HepG2 (cell line): Measurements from ENCODE around the gene PIF1. TPM values are rescaled to one million over a fixed set of nuclear protein-coding genes. Genes with fewer than 3 reads are reported as not detected.
A peak's percentile ranks its signal among the peaks of the same experiment; 100 is the strongest.

ENCODE experiments used
- ATAC-seq: fragments of 200-7000 bp; cut with Tn5 transposase; 3 replicates; pipeline ENCODE4 v1.9.1; 2020; ENCODE audit warnings: mild to moderate bottlenecking, moderate library complexity
- BruUV-seq: library from RNA; stranded (reverse); fragments of 400-500 nt; replicated peaks from 2 replicates; lab custom pipeline; 2021; lab: Mats Ljungman, UMichigan
- CTCF ChIA-PET: fragments of 300-600 bp; formaldehyde crosslinking; extraction: SDS; loops from one replicate; lab custom pipeline; 2021; ENCODE audit warnings: low total read pairs, inconsistent platforms, low intra/inter-chr PET ratio; lab: Yijun Ruan, JAX
- POLR2A ChIA-PET: fragments of 350-600 bp; sonication (Branson Sonifier 250); formaldehyde crosslinking; loops from one replicate; lab custom pipeline; 2020; ENCODE audit warnings: antibody characterized with exemption, inconsistent platforms; lab: Yijun Ruan, JAX
- DNase-seq: peaks from one replicate; pipeline ENCODE4 v3.0.0-alpha.2; 2015; ENCODE audit warnings: low spot score
- FAIRE-seq: peaks from 3 replicates; lab custom pipeline; 2011; peaks lifted over from hg19 to GRCh38; lab: Jason Lieb, UNC
- H2AFZ ChIP-seq: one replicate; pipeline ENCODE4 v1.6.1; 2011; ENCODE audit warnings: low read length, inconsistent platforms
- H3K27ac ChIP-seq: fragments of 300-600 bp; 3 replicates; pipeline ENCODE4 v1.8.0; 2011; ENCODE audit warnings: mixed run types, mild to moderate bottlenecking, mixed read lengths, low read length, inconsistent platforms; ENCODE audit not compliant: insufficient read depth; ENCODE audit errors: extremely low read length
- H3K27me3 ChIP-seq, 2 experiments: fragments of 200-600 bp in 1 of 2; 2 replicates in 1 of 2; 3 replicates in 1 of 2; pipeline versions ENCODE4 v1.6.0 to v1.8.0; 2011; ENCODE audit warnings: low read length in 2 of 2, mild to moderate bottlenecking in 2 of 2, moderate library complexity in 2 of 2, inconsistent platforms in 1 of 2; ENCODE audit not compliant: insufficient read depth in 2 of 2, control insufficient read depth in 1 of 2
- H3K36me3 ChIP-seq, 2 experiments: fragments of 200-600 bp in 1 of 2; replicated peaks in 1 of 2; 2 replicates in 1 of 2; 3 replicates in 1 of 2; pipeline versions ENCODE4 v1.5.1 to v1.8.0; 2011; ENCODE audit warnings: low read length in 2 of 2, inconsistent platforms in 1 of 2; ENCODE audit not compliant: insufficient read depth in 2 of 2, control insufficient read depth in 1 of 2
- H3K4me1 ChIP-seq: 2 replicates; pipeline ENCODE4 v1.5.1; 2012; ENCODE audit warnings: low read length, inconsistent platforms; ENCODE audit not compliant: insufficient read depth
- H3K4me2 ChIP-seq: 2 replicates; pipeline ENCODE4 v1.6.0; 2011; ENCODE audit warnings: low read depth, low read length, inconsistent platforms
- H3K4me3 ChIP-seq, 3 experiments: fragments of 200-600 bp in 1 of 3; sonication (generic), shearing (Covaris generic) in 1 of 3; replicated peaks in 1 of 3; 2 replicates each; pipeline ENCODE4 v1.5.1; 2011 to 2016; ENCODE audit warnings: low read length in 3 of 3, inconsistent platforms in 2 of 3, low read depth in 2 of 3, mild to moderate bottlenecking in 2 of 3, control low read depth in 1 of 3, mixed read lengths in 1 of 3; ENCODE audit not compliant: insufficient read depth in 1 of 3
- H3K79me2 ChIP-seq: one replicate; pipeline ENCODE4 v1.6.1; 2011; ENCODE audit warnings: low read length, inconsistent platforms; ENCODE audit not compliant: insufficient read depth
- H3K9ac ChIP-seq: 2 replicates; pipeline ENCODE4 v1.6.0; 2011; ENCODE audit warnings: mild to moderate bottlenecking, low read depth, low read length, inconsistent platforms; ENCODE audit not compliant: insufficient read depth
- H3K9me3 ChIP-seq: 2 replicates; pipeline ENCODE4 v1.5.1; 2012; ENCODE audit warnings: mild to moderate bottlenecking, low read length
- H4K20me1 ChIP-seq: 2 replicates; pipeline ENCODE4 v1.6.0; 2011; ENCODE audit warnings: inconsistent platforms, mild to moderate bottlenecking, low read length, moderate library complexity; ENCODE audit not compliant: insufficient read depth
- HNRNPK ChIP-seq: fragments of 200-400 bp; formaldehyde crosslinking; IDR thresholded peaks from 2 replicates; pipeline ENCODE4 v1.6.1; 2018; ENCODE audit warnings: low read length, low read depth, moderate library complexity, mild to moderate bottlenecking; ENCODE audit not compliant: poor library complexity, severe bottlenecking
- MAZ ChIP-seq, 2 experiments: sonication (generic) in 1 of 2; formaldehyde crosslinking in 1 of 2; IDR thresholded peaks; 2 replicates each; pipeline versions ENCODE4 v1.5.0 to v1.6.1; 2012 to 2020; ENCODE audit warnings: low read depth in 2 of 2, mild to moderate bottlenecking in 2 of 2, borderline replicate concordance in 1 of 2, improper control_type of control experiment in 1 of 2, low read length in 1 of 2, missing genetic modification reagents in 1 of 2, moderate library complexity in 1 of 2
- SMAD9 ChIP-seq: sonication (generic); formaldehyde crosslinking; IDR thresholded peaks from 2 replicates; pipeline ENCODE4 v1.5.1; 2020; ENCODE audit warnings: mild to moderate bottlenecking, missing genetic modification reagents
- TERF1 ChIP-seq: sonication (generic); formaldehyde crosslinking; IDR thresholded peaks from 2 replicates; pipeline ENCODE4 v1.8.0; 2022; ENCODE audit warnings: mild to moderate bottlenecking, missing genetic modification reagents, moderate library complexity
- THAP8 ChIP-seq: sonication (generic); formaldehyde crosslinking; IDR thresholded peaks from 2 replicates; pipeline ENCODE4 v1.5.1; 2020; ENCODE audit warnings: missing genetic modification reagents, mild to moderate bottlenecking, borderline replicate concordance
- ZFP91 ChIP-seq: sonication (generic); formaldehyde crosslinking; IDR thresholded peaks from 2 replicates; pipeline ENCODE4 v1.9.0; 2022; ENCODE audit warnings: missing genetic modification reagents, mild to moderate bottlenecking, borderline replicate concordance
- ZFX ChIP-seq: sonication (generic); formaldehyde crosslinking; IDR thresholded peaks from 2 replicates; pipeline ENCODE4 v1.4.0; 2020; ENCODE audit warnings: mild to moderate bottlenecking, low read depth, missing genetic modification reagents, moderate library complexity
- ZFY ChIP-seq: sonication (generic); formaldehyde crosslinking; IDR thresholded peaks from 2 replicates; pipeline ENCODE4 v1.4.0; 2020; ENCODE audit warnings: missing genetic modification reagents
- ZNF33A ChIP-seq: sonication (generic); formaldehyde crosslinking; IDR thresholded peaks from 2 replicates; pipeline ENCODE4 v1.5.1; 2020; ENCODE audit warnings: missing genetic modification reagents, mild to moderate bottlenecking, moderate library complexity, borderline replicate concordance
- ZNF746 ChIP-seq: sonication (generic); formaldehyde crosslinking; IDR thresholded peaks from 2 replicates; pipeline ENCODE4 v1.8.0; 2022; ENCODE audit warnings: mild to moderate bottlenecking, missing genetic modification reagents
- ZNF777 ChIP-seq: sonication (generic); formaldehyde crosslinking; IDR thresholded peaks from 2 replicates; pipeline ENCODE4 v1.4.0; 2020; ENCODE audit warnings: missing genetic modification reagents
- WGBS: methylation state at CpG from one replicate; pipeline ENCODE4 v1.1.6; 2017; ENCODE audit warnings: low lambda C conversion rate; 5-methylcytosine and 5-hydroxymethylcytosine counted together
- in situ Hi-C: cut with HindIII; loops from 2 replicates; pipeline ENCODE4 v1.10.0; 2017; ENCODE audit warnings: low pct_unique_long_range_greater_than_20kb; ENCODE audit not compliant: extremely low pct_ligation_motif_present
- intact Hi-C: fragments of 100-400 bp; cut with micrococcal nuclease; formaldehyde crosslinking; loops from one replicate; pipeline ENCODE4 v1.10.0; 2022; ENCODE audit not compliant: unreplicated experiment
- polyA plus RNA-seq, 8 experiments: library from polyadenylated mRNA; depleted of rRNA in 3 of 8; stranded (reverse) in 7 of 8; unstranded in 1 of 8; fragments of >200 nt; fragmentation: Illumina TruSeq in 4 of 8; extraction: Trizol in 4 of 8; gene quantifications; 2 replicates each; pipeline versions ENCODE4 v1.2.1 to v1.2.3, GENCODE V29; 2011 to 2016; ENCODE audit warnings: low read depth in 4 of 8, missing spikeins in 1 of 8, mixed read lengths in 1 of 8; ENCODE audit not compliant: insufficient read depth in 1 of 8
- total RNA-seq, 5 experiments: library from RNA; depleted of rRNA; stranded (reverse); fragments of >200 nt; fragmentation: Illumina TruSeq; extraction: Trizol; gene quantifications; 2 replicates each; pipeline ENCODE4 v1.2.3, GENCODE V29; 2016; ENCODE audit warnings: low read depth in 1 of 5
- TF ChIP-seq, protein P1 (sequence below): sonication (generic); formaldehyde crosslinking; IDR thresholded peaks from 2 replicates; pipeline ENCODE4 v1.4.0; 2020; ENCODE audit warnings: mild to moderate bottlenecking, missing genetic modification reagents

PIF1 gene
- total and polyA plus RNA-seq, 2 of the 13 experiments (the other 11 are each of a cell fraction or from before 2014, with no cell fraction given) = 18.5 to 19.7 TPM

GRCh38 chr15:64774629-64775493, 50.6 kb downstream of the PIF1 start:
- WGBS = 2% methylated on average over 18 of the region's 115 CpGs
- H4K20me1 ChIP-seq = no peaks in the 10 kb centered on the region
- H3K4me3 ChIP-seq = peak overlapping the region; percentile 30 to 64 (median 54); a peak in 4 of 6 replicates
- POLR2A ChIA-PET = no interaction called here
- no peak overlapping the region for H2AFZ ChIP-seq
- DNase-seq = no peak
- in situ Hi-C loops (no loop called here), intact Hi-C loops (no loop called here)
- no peak overlapping the region for H3K27ac ChIP-seq
- peak; percentile 31; the same call in 1 of the 2 replicates for TF ChIP-seq ZNF746 (CRISPR knock-in tag)
- TF ChIP-seq, protein P1, sequence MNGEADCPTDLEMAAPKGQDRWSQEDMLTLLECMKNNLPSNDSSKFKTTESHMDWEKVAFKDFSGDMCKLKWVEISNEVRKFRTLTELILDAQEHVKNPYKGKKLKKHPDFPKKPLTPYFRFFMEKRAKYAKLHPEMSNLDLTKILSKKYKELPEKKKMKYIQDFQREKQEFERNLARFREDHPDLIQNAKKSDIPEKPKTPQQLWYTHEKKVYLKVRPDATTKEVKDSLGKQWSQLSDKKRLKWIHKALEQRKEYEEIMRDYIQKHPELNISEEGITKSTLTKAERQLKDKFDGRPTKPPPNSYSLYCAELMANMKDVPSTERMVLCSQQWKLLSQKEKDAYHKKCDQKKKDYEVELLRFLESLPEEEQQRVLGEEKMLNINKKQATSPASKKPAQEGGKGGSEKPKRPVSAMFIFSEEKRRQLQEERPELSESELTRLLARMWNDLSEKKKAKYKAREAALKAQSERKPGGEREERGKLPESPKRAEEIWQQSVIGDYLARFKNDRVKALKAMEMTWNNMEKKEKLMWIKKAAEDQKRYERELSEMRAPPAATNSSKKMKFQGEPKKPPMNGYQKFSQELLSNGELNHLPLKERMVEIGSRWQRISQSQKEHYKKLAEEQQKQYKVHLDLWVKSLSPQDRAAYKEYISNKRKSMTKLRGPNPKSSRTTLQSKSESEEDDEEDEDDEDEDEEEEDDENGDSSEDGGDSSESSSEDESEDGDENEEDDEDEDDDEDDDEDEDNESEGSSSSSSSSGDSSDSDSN = peak; percentile 40; the same call in 1 of the 2 replicates
- no peak for TF ChIP-seq MAZ (IDR thresholded peaks at IDR 0.05; ENCODE audit: borderline replicate concordance, low read depth, low read length)
- 0 out of 2 replicates have a peak, but pooled peaks have one; percentile 25 for TF ChIP-seq MAZ (CRISPR knock-in tag; IDR thresholded peaks at IDR 0.05; ENCODE audit: low read depth)
- no peak for TF ChIP-seq THAP8 (CRISPR knock-in tag)
- TF ChIP-seq SMAD9 (CRISPR knock-in tag) = no peak
- no peak for TF ChIP-seq TERF1 (CRISPR knock-in tag)
- peak; percentile 25; the same call in 1 of the 2 replicates for TF ChIP-seq ZFX
- 0 out of 2 replicates have a peak, but pooled peaks have one; percentile 35 for TF ChIP-seq ZFY
- TF ChIP-seq ZFP91 (CRISPR knock-in tag) = 0 out of 2 replicates have a peak, but pooled peaks have one; percentile 25
- TF ChIP-seq ZNF777 (CRISPR knock-in tag) = peak; percentile 82
- TF ChIP-seq ZNF33A (CRISPR knock-in tag) = no peak
- peak; percentile 4 for TF ChIP-seq HNRNPK
- H3K27me3 ChIP-seq = peaks cover 7 to 45% of the 10 kb centered on the region in 2 experiments; a peak in 4 of 5 replicates
- no peaks in the 10 kb centered on the region for H3K79me2 ChIP-seq
- CTCF ChIA-PET = no interaction called here
- H3K36me3 ChIP-seq = no peaks in the 10 kb centered on the region
- no peak for FAIRE-seq
- BruUV-seq = no TSS peak
- peaks cover 8% of the 10 kb centered on the region; the same call in 1 of the 2 replicates for H3K4me1 ChIP-seq
- no peak overlapping the region for H3K9ac ChIP-seq
- H3K4me2 ChIP-seq = peak overlapping the region; percentile 65
- H3K9me3 ChIP-seq = no peaks in the 10 kb centered on the region
- peak; percentile 59 for ATAC-seq
